T-helper 2 cell treated with Interferon-gamma antibody and Interleukin-4, amounts not matched to agents 5 μg/mL and 100 μg/mL, for 36 hours (primary cell): ENCODE data around the gene OSBP2.
A peak's percentile ranks its signal among the peaks of the same experiment; 100 is the strongest.

Experiments used
- DNase-seq: peaks from one replicate; pipeline ENCODE4 v3.0.0; 2021; ENCODE audit warnings: low spot score
- H3K27ac Mint-ChIP-seq: one replicate; pipeline ENCODE4 v1.8.0; 2021; ENCODE audit warnings: mild to moderate bottlenecking, mixed read lengths
- H3K27me3 Mint-ChIP-seq: one replicate; pipeline ENCODE4 v1.8.0; 2021; ENCODE audit warnings: low read depth, mixed read lengths
- H3K36me3 Mint-ChIP-seq: one replicate; pipeline ENCODE4 v1.8.0; 2021; ENCODE audit warnings: low read depth, mixed read lengths
- H3K4me1 Mint-ChIP-seq: one replicate; pipeline ENCODE4 v1.8.0; 2021; ENCODE audit warnings: low read depth, mixed read lengths
- H3K4me3 Mint-ChIP-seq: one replicate; pipeline ENCODE4 v1.8.0; 2022; ENCODE audit warnings: mild to moderate bottlenecking, moderate library complexity, mixed read lengths
- H3K9me3 Mint-ChIP-seq: one replicate; pipeline ENCODE4 v1.8.0; 2021; ENCODE audit warnings: mixed read lengths

Gene OSBP2

DNA sequence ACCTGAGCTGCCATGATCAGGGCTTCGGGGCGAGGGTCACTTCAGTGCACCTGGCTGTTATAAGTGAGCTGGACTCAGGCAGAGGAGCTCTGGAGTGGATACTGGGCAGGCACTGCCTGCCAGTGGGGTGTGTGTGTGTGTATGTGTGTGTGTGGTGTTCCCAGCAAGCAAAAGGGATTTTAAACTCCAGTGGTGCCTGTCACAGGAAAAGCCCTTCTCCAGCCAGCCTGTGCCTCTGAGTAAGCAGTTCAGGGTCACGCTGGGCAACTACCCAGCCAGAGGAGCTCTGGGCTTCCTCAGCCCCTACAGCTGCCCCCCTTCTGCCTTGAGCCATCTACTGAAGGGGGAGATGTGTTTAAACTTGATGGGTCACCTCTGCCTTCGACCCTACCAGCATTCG lies 109.0 kb downstream of the OSBP2 start:
- Mint-ChIP-seq H3K27me3 (peaks cover 38% of the 10 kb centered on the region), H3K4me1 (peaks cover 5% of the 10 kb centered on the region), H3K27ac (no peak overlapping the region), H3K9me3 (no peaks in the 10 kb centered on the region), H3K36me3 (no peaks in the 10 kb centered on the region), H3K4me3 (no peak overlapping the region)
- no peak for DNase-seq

DNA sequence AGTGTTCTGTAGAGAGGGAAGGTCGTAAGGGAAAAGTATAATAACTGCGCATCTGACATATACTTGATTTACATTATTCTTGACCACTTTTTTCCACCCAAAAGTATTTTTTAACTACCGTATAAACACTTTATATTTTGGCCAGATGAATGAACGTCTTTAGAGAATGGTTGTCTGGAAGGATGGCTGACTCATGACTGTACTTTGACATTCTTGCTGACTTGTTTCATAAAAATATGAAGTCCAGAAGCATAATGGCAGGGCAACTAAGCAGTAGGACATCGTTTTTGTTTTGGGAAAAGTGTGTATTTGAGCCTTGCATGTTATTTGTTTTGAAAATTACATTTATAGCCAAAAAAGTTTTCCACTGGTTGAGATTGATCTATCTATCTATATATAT lies 110.0 kb downstream of the OSBP2 start:
- no peak overlapping the region for H3K4me3 Mint-ChIP-seq
- H3K27me3 Mint-ChIP-seq, result peaks cover 38% of the 10 kb centered on the region
- peaks cover 5% of the 10 kb centered on the region for H3K4me1 Mint-ChIP-seq
- H3K27ac Mint-ChIP-seq, result no peak overlapping the region
- no peaks in the 10 kb centered on the region for H3K9me3 Mint-ChIP-seq
- H3K36me3 Mint-ChIP-seq, result no peaks in the 10 kb centered on the region
- DNase-seq, result no peak

DNA sequence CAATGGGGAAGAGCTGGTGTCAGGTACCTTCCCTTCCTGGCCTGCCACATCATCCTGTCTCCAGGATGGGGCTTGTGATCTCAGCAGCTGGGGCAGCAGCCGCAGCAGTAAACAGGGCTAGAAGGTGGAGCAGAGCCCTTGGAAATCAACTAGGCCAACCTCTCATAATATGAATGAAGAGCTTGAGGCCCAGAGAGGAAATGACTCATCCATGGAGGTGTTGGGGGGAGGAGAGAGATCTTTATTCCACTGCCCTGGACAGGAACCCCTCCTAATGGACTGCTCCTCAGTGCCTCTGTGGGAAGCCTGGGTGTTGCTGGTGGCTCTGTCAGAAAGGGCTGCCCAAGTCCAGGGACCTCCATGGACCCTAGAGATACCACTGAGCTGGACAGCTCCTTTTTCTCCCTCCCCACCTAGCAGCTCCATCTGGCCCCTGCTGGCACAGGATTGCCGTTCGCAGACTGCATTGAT lies 111.8 kb downstream of the OSBP2 start:
- Mint-ChIP-seq H3K27me3 (peaks cover 21% of the 10 kb centered on the region), H3K9me3 (no peaks in the 10 kb centered on the region), H3K27ac (no peak overlapping the region), H3K4me1 (peaks cover 5% of the 10 kb centered on the region), H3K36me3 (no peaks in the 10 kb centered on the region), H3K4me3 (no peak overlapping the region)
- no peak for DNase-seq

DNA sequence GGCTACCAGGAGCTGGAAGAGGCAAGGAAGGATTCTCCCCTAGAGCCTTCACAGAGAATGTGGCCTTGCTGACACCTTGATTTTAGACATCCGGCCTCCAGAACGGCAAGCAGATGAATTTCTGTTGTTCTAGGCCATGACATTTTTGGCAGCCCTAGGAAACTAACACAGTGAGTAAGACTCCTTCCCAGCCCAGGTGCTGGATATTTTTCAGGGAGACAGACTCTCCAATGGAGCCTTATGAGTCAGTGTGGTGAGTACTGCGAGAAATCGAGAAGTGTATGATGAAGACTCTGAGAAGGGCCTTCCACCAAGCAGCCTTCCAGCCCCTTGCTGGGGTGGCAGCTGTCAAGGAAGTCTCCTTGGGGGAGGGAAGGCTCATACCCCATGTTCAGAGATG lies 114.4 kb downstream of the OSBP2 start:
- Mint-ChIP-seq H3K27me3 (peaks cover 4% of the 10 kb centered on the region), H3K27ac (no peak overlapping the region), H3K4me3 (no peak overlapping the region), H3K4me1 (peaks cover 5% of the 10 kb centered on the region), H3K36me3 (no peaks in the 10 kb centered on the region), H3K9me3 (no peaks in the 10 kb centered on the region)
- DNase-seq, result no peak

DNA sequence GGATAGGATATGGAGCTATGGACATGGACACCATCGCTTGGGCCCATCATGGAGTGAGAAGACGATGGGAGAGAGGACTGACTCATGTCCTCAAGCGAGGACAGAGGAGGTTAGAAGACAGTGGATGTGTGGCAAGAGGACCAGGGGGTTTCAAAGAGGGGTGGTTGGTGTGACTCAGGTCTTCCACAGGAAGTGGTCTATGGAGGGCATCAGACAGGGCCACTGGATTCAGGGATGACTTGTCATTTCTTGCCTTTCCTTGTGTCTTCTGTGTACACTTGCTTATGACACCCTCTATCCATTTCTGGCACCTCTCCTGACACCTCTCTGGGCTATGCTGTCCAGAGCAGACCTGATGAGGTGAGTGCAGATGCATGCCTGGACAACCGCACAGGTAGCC lies 115.4 kb downstream of the OSBP2 start:
- H3K36me3 Mint-ChIP-seq, result no peaks in the 10 kb centered on the region
- H3K27me3 Mint-ChIP-seq, result no peaks in the 10 kb centered on the region

DNA sequence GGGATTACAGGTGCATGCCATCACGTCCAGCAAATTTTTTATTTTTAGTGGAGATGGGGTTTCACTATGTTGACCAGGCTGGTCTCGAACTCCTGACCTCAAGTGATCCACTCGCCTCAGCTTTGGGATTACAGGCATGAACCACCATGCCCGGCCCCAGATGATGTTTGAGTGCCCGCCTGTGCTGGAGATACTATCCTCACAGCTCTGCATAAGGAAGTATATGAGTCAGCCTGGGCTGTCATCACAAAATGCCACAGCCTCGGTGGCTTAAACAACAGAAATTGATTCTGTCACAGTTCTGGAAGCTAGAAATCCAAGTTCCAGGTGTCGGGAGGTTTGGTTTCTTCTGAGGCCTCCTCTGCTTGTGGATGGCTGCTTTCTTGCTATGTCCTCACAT lies 119.3 kb downstream of the OSBP2 start:
- no peak overlapping the region for H3K4me3 Mint-ChIP-seq
- no peaks in the 10 kb centered on the region for H3K4me1 Mint-ChIP-seq
- H3K36me3 Mint-ChIP-seq, result no peaks in the 10 kb centered on the region
- H3K9me3 Mint-ChIP-seq, result no peaks in the 10 kb centered on the region
- DNase-seq, result no peak
- no peak overlapping the region for H3K27ac Mint-ChIP-seq
- H3K27me3 Mint-ChIP-seq, result no peaks in the 10 kb centered on the region

More for the DNA sequence above, 115.4 kb downstream of the OSBP2 start:
- peaks cover 5% of the 10 kb centered on the region for H3K4me1 Mint-ChIP-seq
- no peak for DNase-seq
- H3K9me3 Mint-ChIP-seq, result no peaks in the 10 kb centered on the region
- no peak overlapping the region for H3K4me3 Mint-ChIP-seq
- no peak overlapping the region for H3K27ac Mint-ChIP-seq

DNA sequence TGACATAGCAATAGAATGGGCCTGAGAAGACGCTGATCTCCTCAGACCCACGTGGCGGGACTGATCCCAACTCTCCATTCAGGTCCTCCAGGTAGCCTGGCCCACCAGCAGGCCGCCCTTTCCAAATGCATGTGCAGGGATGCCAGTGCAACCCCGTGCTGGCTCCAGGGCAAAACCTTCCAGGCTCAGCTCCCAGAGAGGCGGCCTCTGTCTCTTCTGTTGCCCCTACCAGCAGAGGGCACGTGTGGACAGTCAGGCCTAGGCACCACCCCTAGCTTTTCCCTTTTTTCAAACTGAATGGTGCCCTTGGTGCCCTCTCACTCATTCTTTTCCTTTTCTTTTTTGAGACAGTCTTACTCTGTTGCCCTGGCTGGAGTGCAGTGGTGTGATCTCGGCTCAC lies 121.7 kb downstream of the OSBP2 start:
- Mint-ChIP-seq H3K4me1 (no peaks in the 10 kb centered on the region), H3K27me3 (peaks cover 15% of the 10 kb centered on the region), H3K9me3 (no peaks in the 10 kb centered on the region), H3K27ac (no peak overlapping the region), H3K4me3 (no peak overlapping the region), H3K36me3 (no peaks in the 10 kb centered on the region)
- DNase-seq, result no peak

DNA sequence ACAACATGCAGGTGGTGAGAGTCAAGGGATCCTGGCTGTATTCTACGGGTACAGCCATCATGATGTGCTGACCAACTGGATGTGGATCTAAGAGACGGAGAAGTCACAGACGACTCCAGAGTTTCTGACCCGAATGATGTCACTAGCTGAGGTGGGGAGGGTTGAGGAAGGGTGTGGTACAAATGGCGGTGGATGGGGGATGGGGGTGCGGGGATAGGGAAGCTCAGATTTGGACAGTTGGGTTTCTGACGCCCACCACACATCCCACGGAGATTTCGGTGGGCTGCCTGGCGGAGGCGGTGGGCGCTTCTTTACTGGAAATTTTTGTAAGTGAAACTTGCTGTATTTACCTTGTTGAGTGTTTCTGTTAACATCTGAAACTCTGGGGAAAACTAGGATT lies 126.7 kb downstream of the OSBP2 start:
- no peak overlapping the region for H3K27ac Mint-ChIP-seq
- no peaks in the 10 kb centered on the region for H3K9me3 Mint-ChIP-seq
- H3K36me3 Mint-ChIP-seq, result no peaks in the 10 kb centered on the region
- H3K4me1 Mint-ChIP-seq, result peaks cover 2% of the 10 kb centered on the region
- peaks cover 45% of the 10 kb centered on the region for H3K27me3 Mint-ChIP-seq
- DNase-seq, result no peak
- H3K4me3 Mint-ChIP-seq, result peak overlapping the region; percentile 5

DNA sequence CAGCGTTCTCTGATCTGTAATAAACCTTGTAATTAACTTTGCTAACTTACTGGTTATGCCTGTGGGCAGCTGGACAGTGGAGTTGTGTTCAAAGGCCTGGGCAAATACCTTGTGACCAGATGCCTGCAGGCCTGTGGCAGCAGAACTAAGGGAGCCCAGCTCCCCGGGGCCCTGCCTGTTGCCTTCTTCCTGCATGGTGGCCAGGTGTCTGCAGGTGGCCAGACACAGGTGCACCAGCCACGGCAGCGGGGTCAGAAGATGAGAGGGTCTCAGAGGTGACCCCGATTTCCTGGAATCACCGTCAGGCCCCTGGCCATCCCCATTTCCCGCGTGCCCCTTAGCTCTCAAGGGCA lies 127.2 kb downstream of the OSBP2 start:
- Mint-ChIP-seq H3K4me1 (peaks cover 2% of the 10 kb centered on the region), H3K4me3 (no peak overlapping the region), H3K27ac (no peak overlapping the region), H3K36me3 (no peaks in the 10 kb centered on the region), H3K27me3 (peaks cover 45% of the 10 kb centered on the region), H3K9me3 (no peaks in the 10 kb centered on the region)
- no peak for DNase-seq

DNA sequence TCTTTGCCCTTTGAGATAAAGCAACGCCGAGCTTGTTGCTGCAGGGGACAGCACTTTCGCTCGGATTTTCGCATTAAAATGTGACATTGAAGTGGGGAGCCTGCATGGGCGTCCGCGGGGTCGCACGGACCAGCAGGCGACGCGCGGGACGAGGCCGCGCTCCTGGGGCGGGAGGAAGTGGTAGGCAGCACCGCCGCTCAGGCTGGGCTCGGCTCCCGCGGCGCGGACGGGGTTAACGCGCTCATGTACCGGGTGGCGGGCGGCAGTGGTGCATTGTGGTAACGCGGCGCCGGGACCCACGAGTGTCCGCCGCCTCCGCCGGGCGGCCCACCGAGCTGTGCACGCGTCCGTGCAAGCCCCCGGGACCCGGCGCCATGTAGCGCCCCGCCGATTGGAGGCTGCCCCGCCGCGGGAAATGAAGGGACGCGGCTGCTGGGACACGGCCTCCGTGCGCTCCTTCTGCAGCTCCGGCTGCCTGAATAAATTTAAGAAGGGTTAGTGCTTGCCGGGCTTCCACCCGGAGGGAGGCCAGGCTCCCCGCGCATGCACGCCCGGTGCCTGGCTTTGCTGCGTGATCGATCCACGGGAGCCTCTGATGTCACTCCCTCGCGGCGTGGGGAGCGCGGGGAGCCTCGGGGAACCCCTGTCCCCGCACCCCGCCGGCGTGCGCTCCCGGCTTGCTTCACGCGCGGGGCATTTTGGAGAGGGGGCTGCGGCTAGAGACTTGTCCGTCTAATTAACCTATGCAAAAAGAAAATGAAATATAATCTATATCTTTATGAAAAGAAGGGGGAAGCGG lies 127.7 kb downstream of the OSBP2 start:
- peaks cover 45% of the 10 kb centered on the region for H3K27me3 Mint-ChIP-seq

DNA sequence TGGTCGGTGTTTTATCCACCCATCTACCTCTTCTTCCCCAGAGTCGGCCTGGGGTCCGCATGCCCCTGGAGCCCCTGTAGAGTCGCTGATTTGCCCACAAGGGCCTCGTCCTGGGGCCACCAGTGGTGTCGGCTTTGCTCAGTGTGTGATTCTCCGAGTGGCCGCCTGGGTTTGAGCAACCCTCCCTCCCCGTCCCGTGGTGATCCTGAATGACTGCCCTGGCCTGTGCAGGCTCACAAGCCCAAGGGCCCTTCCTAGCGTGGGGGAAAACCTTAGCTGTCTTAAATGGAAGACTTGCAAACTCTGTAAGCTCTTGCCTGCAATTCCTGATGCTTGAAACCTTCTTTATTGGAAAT lies 128.3 kb downstream of the OSBP2 start:
- no peaks in the 10 kb centered on the region for H3K36me3 Mint-ChIP-seq
- peak overlapping the region; percentile 15 for H3K4me3 Mint-ChIP-seq
- H3K27ac Mint-ChIP-seq, result no peak overlapping the region
- H3K4me1 Mint-ChIP-seq, result peaks cover 2% of the 10 kb centered on the region
- peaks cover 45% of the 10 kb centered on the region for H3K27me3 Mint-ChIP-seq
- H3K9me3 Mint-ChIP-seq, result no peaks in the 10 kb centered on the region
- DNase-seq, result no peak

More for the DNA sequence above, 127.7 kb downstream of the OSBP2 start:
- Mint-ChIP-seq H3K27ac (no peak overlapping the region), H3K9me3 (no peaks in the 10 kb centered on the region), H3K36me3 (no peaks in the 10 kb centered on the region), H3K4me3 (no peak overlapping the region), H3K4me1 (peaks cover 2% of the 10 kb centered on the region)
- DNase-seq, result no peak

DNA sequence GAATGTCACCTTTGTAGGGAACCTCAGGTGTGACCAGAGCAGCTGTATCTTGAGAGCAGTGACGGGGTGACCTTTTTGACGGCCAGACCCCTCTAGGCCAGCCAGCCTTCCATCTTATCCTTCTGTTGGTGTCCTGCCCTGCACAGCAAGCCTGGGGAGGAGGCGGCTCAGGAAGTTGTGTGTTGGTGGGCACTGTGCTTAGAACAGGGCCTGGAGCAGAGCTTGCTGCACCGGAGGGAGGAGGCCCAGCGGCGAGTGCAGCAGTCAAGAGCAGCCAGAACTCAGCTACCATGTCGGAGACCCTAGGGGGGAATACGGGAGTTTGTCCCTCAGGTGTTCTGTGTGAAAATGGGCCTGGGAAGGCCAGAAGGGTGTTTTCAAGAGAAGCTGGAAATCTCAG lies 129.4 kb downstream of the OSBP2 start:
- peaks cover 2% of the 10 kb centered on the region for H3K4me1 Mint-ChIP-seq
- no peak for DNase-seq
- no peaks in the 10 kb centered on the region for H3K9me3 Mint-ChIP-seq
- H3K27me3 Mint-ChIP-seq, result peaks cover 44% of the 10 kb centered on the region
- H3K27ac Mint-ChIP-seq, result no peak overlapping the region
- no peak overlapping the region for H3K4me3 Mint-ChIP-seq
- H3K36me3 Mint-ChIP-seq, result no peaks in the 10 kb centered on the region

DNA sequence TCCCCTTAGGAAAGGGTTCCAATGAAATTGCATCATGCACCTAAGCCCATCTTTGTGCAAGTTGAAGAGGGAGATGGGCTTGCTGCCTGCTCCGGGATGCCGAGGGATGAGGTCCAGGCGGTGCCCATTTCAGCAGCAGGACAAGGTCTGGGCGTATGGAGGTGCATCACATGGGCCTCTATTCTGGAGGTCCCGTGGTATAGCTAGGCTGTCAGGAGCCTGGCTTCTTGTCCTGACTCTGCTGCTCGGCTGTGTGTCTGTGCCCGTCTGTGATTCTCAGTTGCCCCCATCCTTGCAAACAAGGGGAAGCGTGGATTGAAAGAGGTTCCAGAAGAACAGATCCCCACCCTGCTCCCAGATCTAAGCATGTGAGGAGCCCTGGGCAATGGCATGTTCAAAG lies 130.0 kb downstream of the OSBP2 start:
- no peak overlapping the region for H3K4me3 Mint-ChIP-seq
- H3K27ac Mint-ChIP-seq, result no peak overlapping the region
- peaks cover 41% of the 10 kb centered on the region for H3K27me3 Mint-ChIP-seq
- H3K36me3 Mint-ChIP-seq, result no peaks in the 10 kb centered on the region
- DNase-seq, result no peak
- H3K9me3 Mint-ChIP-seq, result no peaks in the 10 kb centered on the region
- peaks cover 2% of the 10 kb centered on the region for H3K4me1 Mint-ChIP-seq

DNA sequence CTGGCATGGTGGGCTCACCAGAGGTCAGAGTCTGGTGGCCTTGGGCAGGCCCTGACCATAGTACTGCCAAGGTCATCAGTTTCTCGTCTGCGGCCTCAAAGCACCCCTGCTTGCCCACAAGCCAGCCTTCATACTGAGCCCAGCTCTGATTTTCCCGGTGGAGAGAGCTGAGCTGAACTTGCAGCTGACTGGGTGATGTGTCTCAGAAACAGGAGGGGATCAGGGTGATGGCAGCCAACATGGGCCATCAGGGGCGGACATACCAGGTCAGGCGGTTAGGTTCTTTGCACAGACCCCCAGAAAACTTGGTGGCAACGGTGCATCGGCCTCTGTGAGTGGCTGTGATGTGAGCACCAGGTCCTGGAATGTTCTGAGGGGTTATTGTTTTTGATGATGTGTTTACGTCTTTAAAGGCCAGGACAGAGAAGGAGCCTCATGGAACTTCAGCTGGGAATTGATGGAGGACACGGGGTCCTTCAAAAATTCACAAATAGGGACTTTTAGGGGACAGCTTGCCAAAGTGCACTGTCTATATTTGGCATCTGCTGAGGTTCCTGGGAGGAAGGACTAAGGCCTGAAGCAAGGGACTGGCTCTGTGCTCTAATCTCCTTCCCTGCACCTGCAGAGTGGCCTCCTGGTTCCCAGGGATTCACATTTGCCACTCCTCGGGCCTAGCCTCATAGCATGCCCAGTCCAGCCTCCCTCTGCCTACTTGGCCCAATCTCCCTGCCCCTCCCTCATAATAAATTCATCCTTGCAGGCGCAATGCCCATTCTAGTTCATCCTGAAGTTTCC lies 131.2 kb downstream of the OSBP2 start:
- H3K27me3 Mint-ChIP-seq, result peaks cover 36% of the 10 kb centered on the region
- H3K4me1 Mint-ChIP-seq, result peaks cover 2% of the 10 kb centered on the region
- H3K36me3 Mint-ChIP-seq, result no peaks in the 10 kb centered on the region
- DNase-seq, result no peak
- no peak overlapping the region for H3K27ac Mint-ChIP-seq
- H3K9me3 Mint-ChIP-seq, result no peaks in the 10 kb centered on the region
- no peak overlapping the region for H3K4me3 Mint-ChIP-seq
